ENCODE data around the gene FILIP1L.

FILIP1L gene

GRCh38 chr3:99795573-99795972 is 318.7 kb downstream of the FILIP1L start:
- Mint-ChIP-seq H3K4me1 (no peaks in the 10 kb centered on the region), H3K36me3 (ENCODE audit: low read depth) (no peaks in the 10 kb centered on the region), H3K27me3 (ENCODE audit: low read depth, poor library complexity) (peaks cover 3% of the 10 kb centered on the region), H3K4me3 (no peak overlapping the region), H3K27ac (no peak overlapping the region), H3K9me3 (no peaks in the 10 kb centered on the region)
- no peak for DNase-seq
- no peak for TF ChIP-seq CTCF (IDR thresholded peaks at IDR 0.05)

GRCh38 chr3:99794485-99794884 is 319.8 kb downstream of the FILIP1L start:
- Mint-ChIP-seq H3K9me3 (no peaks in the 10 kb centered on the region), H3K36me3 (ENCODE audit: low read depth) (no peaks in the 10 kb centered on the region), H3K27ac (no peak overlapping the region), H3K4me3 (no peak overlapping the region), H3K4me1 (no peaks in the 10 kb centered on the region), H3K27me3 (ENCODE audit: low read depth, poor library complexity) (peaks cover 3% of the 10 kb centered on the region)
- no peak for DNase-seq
- no peak for TF ChIP-seq CTCF (IDR thresholded peaks at IDR 0.05)

GRCh38 chr3:99789011-99789721 is 325.1 kb downstream of the FILIP1L start:
- no peaks in the 10 kb centered on the region for H3K27me3 Mint-ChIP-seq (ENCODE audit: low read depth, poor library complexity)
- DNase-seq, result peak; percentile 23
- H3K36me3 Mint-ChIP-seq (ENCODE audit: low read depth), result no peaks in the 10 kb centered on the region
- H3K4me1 Mint-ChIP-seq, result no peaks in the 10 kb centered on the region
- no peak overlapping the region for H3K27ac Mint-ChIP-seq
- H3K4me3 Mint-ChIP-seq, result no peak overlapping the region
- no peaks in the 10 kb centered on the region for H3K9me3 Mint-ChIP-seq
- peak; percentile 68 for TF ChIP-seq CTCF (IDR thresholded peaks at IDR 0.05)

Data from nephron progenitor cell (in vitro differentiated cells).